Parathyroid adenoma (tissue), 2 donors: ENCODE measurements around the gene ETNK2.

Experiments used
- H2AFZ ChIP-seq: fragments of 300-600 bp; sonication (generic); one replicate; pipeline ENCODE4 v1.7.0; 2017; ENCODE audit warnings: antibody characterized with exemption, mild to moderate bottlenecking
- H3K27ac ChIP-seq: fragments of 300-600 bp; sonication (generic); one replicate; pipeline ENCODE4 v1.7.0; 2017
- H3K27me3 ChIP-seq: fragments of 300-600 bp; sonication (generic); one replicate; pipeline ENCODE4 v1.7.0; 2017; ENCODE audit warnings: low read length; ENCODE audit not compliant: control insufficient read depth, insufficient read depth
- H3K36me3 ChIP-seq: fragments of 300-600 bp; sonication (generic); one replicate; pipeline ENCODE4 v1.7.0; 2017; ENCODE audit warnings: low read length; ENCODE audit not compliant: control insufficient read depth, insufficient read depth
- H3K4me1 ChIP-seq: fragments of 300-600 bp; sonication (generic); one replicate; pipeline ENCODE4 v1.7.0; 2017; ENCODE audit warnings: control low read depth
- H3K4me2 ChIP-seq: fragments of 300-600 bp; sonication (generic); one replicate; pipeline ENCODE4 v1.7.0; 2017; ENCODE audit warnings: low read length
- H3K4me3 ChIP-seq: fragments of 300-600 bp; sonication (generic); one replicate; pipeline ENCODE4 v1.7.0; 2017; ENCODE audit warnings: low read depth, low read length
- H3K79me2 ChIP-seq: fragments of 300-600 bp; sonication (generic); one replicate; pipeline ENCODE4 v1.7.0; 2017; ENCODE audit warnings: control low read depth
- H3K9ac ChIP-seq: fragments of 300-600 bp; sonication (generic); one replicate; pipeline ENCODE4 v1.7.0; 2017; ENCODE audit warnings: mild to moderate bottlenecking
- H3K9me3 ChIP-seq: fragments of 300-600 bp; sonication (generic); one replicate; pipeline ENCODE4 v1.7.0; 2017; ENCODE audit warnings: low read length; ENCODE audit not compliant: control insufficient read depth
- TF ChIP-seq, protein P1 (sequence below): fragments of 300-600 bp; sonication (generic); IDR thresholded peaks from one replicate; pipeline ENCODE4 v1.7.0; 2017; ENCODE audit warnings: antibody characterized with exemption, mild to moderate bottlenecking
- donor health status: primary hyperparathyroidism.

The ETNK2 gene

DNA sequence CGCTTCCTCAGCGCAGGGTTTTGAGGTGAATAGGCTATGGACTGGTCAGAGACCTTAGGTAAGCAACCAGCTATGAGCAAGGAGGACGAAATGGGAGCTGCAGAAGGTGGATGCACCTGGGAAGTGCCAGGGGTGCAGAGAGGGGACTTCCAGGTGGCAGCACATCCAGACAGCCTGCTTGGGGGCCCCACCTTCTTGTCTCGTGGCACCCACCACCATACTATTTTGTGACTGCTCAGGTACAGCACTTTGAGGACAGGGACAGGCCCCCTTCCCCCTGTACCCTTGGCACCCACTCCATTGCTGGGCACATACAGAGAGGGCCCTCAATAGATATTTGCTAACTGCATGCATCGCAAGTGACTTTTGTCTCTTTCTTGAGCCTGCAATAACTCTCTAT, 45.2 kb upstream of the ETNK2 start:
- Histone ChIP-seq H3K4me2 (no peak overlapping the region), H3K4me1 (no peaks in the 10 kb centered on the region), H3K9ac (no peak overlapping the region), H3K4me3 (no peak overlapping the region), H3K9me3 (no peaks in the 10 kb centered on the region), H2AFZ (no peak overlapping the region), H3K27ac (no peak overlapping the region), H3K36me3 (no peaks in the 10 kb centered on the region), H3K27me3 (no peaks in the 10 kb centered on the region), H3K79me2 (no peaks in the 10 kb centered on the region)
- TF ChIP-seq, protein P1, sequence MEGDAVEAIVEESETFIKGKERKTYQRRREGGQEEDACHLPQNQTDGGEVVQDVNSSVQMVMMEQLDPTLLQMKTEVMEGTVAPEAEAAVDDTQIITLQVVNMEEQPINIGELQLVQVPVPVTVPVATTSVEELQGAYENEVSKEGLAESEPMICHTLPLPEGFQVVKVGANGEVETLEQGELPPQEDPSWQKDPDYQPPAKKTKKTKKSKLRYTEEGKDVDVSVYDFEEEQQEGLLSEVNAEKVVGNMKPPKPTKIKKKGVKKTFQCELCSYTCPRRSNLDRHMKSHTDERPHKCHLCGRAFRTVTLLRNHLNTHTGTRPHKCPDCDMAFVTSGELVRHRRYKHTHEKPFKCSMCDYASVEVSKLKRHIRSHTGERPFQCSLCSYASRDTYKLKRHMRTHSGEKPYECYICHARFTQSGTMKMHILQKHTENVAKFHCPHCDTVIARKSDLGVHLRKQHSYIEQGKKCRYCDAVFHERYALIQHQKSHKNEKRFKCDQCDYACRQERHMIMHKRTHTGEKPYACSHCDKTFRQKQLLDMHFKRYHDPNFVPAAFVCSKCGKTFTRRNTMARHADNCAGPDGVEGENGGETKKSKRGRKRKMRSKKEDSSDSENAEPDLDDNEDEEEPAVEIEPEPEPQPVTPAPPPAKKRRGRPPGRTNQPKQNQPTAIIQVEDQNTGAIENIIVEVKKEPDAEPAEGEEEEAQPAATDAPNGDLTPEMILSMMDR: no peak

GRCh38 chr1:204196068-204196795, 44.4 kb upstream of the ETNK2 start, which contains the start of gene KISS1:
TSS of gene KISS1 (minus strand) at chr1:204196491. CDS start at chr1:204192876, 3,615 bp downstream.
- Histone ChIP-seq H3K27me3 (no peaks in the 10 kb centered on the region), H3K4me1 (no peaks in the 10 kb centered on the region), H3K27ac (no peak within 1 kb of the TSS), H3K9me3 (no peaks in the 10 kb centered on the region), H2AFZ (no peak within 1 kb of the TSS), H3K4me3 (no peak within 1 kb of the TSS), H3K4me2 (no peak within 1 kb of the TSS), H3K9ac (no peak within 1 kb of the TSS), H3K36me3 (no peaks in the 10 kb centered on the region), H3K79me2 (no peaks in the 10 kb centered on the region)
- TF ChIP-seq, protein P1: no peak

- Histone ChIP-seq H3K27ac (no peak overlapping the region), H2AFZ (no peak overlapping the region), H3K79me2 (no peaks in the 10 kb centered on the region), H3K4me1 (no peaks in the 10 kb centered on the region), H3K27me3 (no peaks in the 10 kb centered on the region), H3K9me3 (no peaks in the 10 kb centered on the region), H3K4me2 (no peak overlapping the region), H3K4me3 (no peak overlapping the region), H3K36me3 (no peaks in the 10 kb centered on the region), H3K9ac (no peak overlapping the region)
- TF ChIP-seq, protein P1: no peak
These were observed 42.9 kb upstream of the ETNK2 start for GRCh38 chr1:204194771-204195170.

- H3K27me3 ChIP-seq: no peaks in the 10 kb centered on the region
- H3K9ac ChIP-seq: no peak overlapping the region
- no peaks in the 10 kb centered on the region for H3K36me3 ChIP-seq
- H2AFZ ChIP-seq: no peak overlapping the region
- H3K4me3 ChIP-seq: no peak overlapping the region
- H3K9me3 ChIP-seq: no peaks in the 10 kb centered on the region
- H3K4me2 ChIP-seq: no peak overlapping the region
- no peaks in the 10 kb centered on the region for H3K4me1 ChIP-seq
- TF ChIP-seq, protein P1: no peak
- no peak overlapping the region for H3K27ac ChIP-seq
- H3K79me2 ChIP-seq: no peaks in the 10 kb centered on the region
These were observed 42.2 kb upstream of the ETNK2 start for GRCh38 chr1:204194080-204194479.
